ENCODE data around the gene MGAT4A.

The MGAT4A gene

GRCh38 chr2:98647636-98648035 lies 83.3 kb downstream of the MGAT4A start:
- in situ Hi-C loops (cut with MboI; ENCODE audit: low pct_unique_long_range_greater_than_20kb, low sequenced_read_pairs, unreplicated experiment): loop anchor here (25.0 kb wide), 1 partner anchor 415 kb away; no protein-coding TSS in a partner anchor
- no peak for DNase-seq (ENCODE audit: low spot score)
- TF ChIP-seq, protein P1, sequence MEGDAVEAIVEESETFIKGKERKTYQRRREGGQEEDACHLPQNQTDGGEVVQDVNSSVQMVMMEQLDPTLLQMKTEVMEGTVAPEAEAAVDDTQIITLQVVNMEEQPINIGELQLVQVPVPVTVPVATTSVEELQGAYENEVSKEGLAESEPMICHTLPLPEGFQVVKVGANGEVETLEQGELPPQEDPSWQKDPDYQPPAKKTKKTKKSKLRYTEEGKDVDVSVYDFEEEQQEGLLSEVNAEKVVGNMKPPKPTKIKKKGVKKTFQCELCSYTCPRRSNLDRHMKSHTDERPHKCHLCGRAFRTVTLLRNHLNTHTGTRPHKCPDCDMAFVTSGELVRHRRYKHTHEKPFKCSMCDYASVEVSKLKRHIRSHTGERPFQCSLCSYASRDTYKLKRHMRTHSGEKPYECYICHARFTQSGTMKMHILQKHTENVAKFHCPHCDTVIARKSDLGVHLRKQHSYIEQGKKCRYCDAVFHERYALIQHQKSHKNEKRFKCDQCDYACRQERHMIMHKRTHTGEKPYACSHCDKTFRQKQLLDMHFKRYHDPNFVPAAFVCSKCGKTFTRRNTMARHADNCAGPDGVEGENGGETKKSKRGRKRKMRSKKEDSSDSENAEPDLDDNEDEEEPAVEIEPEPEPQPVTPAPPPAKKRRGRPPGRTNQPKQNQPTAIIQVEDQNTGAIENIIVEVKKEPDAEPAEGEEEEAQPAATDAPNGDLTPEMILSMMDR (IDR thresholded peaks at IDR 0.05; ENCODE audit: extremely low read depth, insufficient read depth, missing control alignments): no peak

GRCh38 chr2:98643496-98644100 lies 87.3 kb downstream of the MGAT4A start:
- DNase-seq (ENCODE audit: low spot score): no peak
- in situ Hi-C loops (cut with MboI; ENCODE audit: low pct_unique_long_range_greater_than_20kb, low sequenced_read_pairs, unreplicated experiment): loop anchor here (25.0 kb wide), 1 partner anchor 419 kb away; no protein-coding TSS in a partner anchor
- TF ChIP-seq, protein P1 (IDR thresholded peaks at IDR 0.05; ENCODE audit: extremely low read depth, insufficient read depth, missing control alignments): no peak

- DNase-seq (ENCODE audit: low spot score): peak; percentile 40
- TF ChIP-seq, protein P1 (IDR thresholded peaks at IDR 0.05; ENCODE audit: extremely low read depth, insufficient read depth, missing control alignments): no peak
- in situ Hi-C loops (cut with MboI; ENCODE audit: low pct_unique_long_range_greater_than_20kb, low sequenced_read_pairs, unreplicated experiment): loop anchor here (25.0 kb wide), 1 partner anchor 425 kb away; no protein-coding TSS in a partner anchor
Measured at GRCh38 chr2:98637401-98638147, 93.4 kb downstream of the MGAT4A start.

DNA sequence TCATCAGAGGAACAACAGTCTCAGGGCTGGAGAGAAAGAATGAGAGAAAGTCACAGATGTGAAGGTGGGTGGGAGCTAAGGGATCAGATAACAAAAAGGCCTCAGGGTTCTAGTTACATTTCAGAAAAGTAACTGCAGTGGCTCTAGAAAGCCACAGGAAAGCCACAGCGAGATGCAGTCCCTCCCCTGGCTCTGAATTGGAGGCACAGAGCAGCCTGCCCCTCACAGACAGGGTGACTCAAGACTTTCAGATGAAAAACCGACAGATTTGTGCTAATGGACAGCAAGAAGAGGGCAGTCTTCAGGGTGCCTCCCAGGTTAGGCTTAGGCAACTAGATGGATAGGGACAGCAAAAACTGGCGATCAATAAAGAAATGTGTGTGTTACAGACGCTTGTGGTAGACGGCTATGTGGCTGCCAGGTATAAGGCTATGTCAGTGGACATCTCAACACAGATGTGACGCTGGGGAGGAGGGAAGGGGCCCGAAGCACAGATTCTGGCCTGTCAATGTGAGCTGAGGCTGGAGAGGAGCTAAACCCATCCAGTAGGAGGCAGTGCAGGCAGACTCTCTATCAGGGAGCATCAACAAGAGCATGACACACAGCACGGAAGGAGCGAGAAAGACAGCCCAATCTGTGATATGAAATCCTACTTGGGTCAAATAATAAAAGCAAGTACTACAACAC lies 96.4 kb downstream of the MGAT4A start:
- DNase-seq (ENCODE audit: low spot score): no peak
- in situ Hi-C loops (cut with MboI; ENCODE audit: low pct_unique_long_range_greater_than_20kb, low sequenced_read_pairs, unreplicated experiment): loop anchor here (25.0 kb wide), 1 partner anchor 428 kb away; no protein-coding TSS in a partner anchor
- TF ChIP-seq, protein P1 (IDR thresholded peaks at IDR 0.05; ENCODE audit: extremely low read depth, insufficient read depth, missing control alignments): peak; percentile 49

GRCh38 chr2:98632351-98632750 lies 98.6 kb downstream of the MGAT4A start:
- TF ChIP-seq, protein P1 (IDR thresholded peaks at IDR 0.05; ENCODE audit: extremely low read depth, insufficient read depth, missing control alignments): no peak
- in situ Hi-C loops (cut with MboI; ENCODE audit: low pct_unique_long_range_greater_than_20kb, low sequenced_read_pairs, unreplicated experiment): loop anchor here (25.0 kb wide), 1 partner anchor 430 kb away; no protein-coding TSS in a partner anchor
- no peak for DNase-seq (ENCODE audit: low spot score)

DNA sequence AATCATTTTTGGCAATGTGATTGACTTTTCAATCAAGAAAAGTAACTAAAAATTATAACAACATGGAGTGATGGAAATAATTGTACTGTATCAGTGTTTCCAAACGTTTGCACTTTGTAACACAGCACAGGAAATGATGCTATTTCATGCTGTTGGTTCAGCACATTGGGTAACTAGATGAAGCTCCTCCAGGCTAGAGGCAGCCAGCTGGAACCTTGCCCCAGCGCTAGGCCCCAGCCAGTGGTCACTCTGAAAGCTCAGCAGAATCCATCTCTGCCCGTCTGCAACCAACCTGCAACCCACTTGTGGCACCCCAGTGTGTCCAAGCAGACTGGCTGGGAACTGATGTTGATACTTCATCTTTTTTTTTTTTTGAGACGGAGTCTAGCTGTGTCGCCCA lies 107.3 kb downstream of the MGAT4A start:
- TF ChIP-seq, protein P1 (IDR thresholded peaks at IDR 0.05; ENCODE audit: extremely low read depth, insufficient read depth, missing control alignments): no peak
- in situ Hi-C loops (cut with MboI; ENCODE audit: low pct_unique_long_range_greater_than_20kb, low sequenced_read_pairs, unreplicated experiment): no loop called here
- DNase-seq (ENCODE audit: low spot score): no peak

All from GM13977 (cell line).